Choroid plexus epithelial cell (primary cell): ENCODE results near the gene KRTAP5-10.
A peak's percentile ranks its signal among the peaks of the same experiment; 100 is the strongest.
"Not testable (repeated sequence)": the region's sequence is repeated elsewhere in the genome, so short reads cannot be mapped to it uniquely, and the experiment has no call there.

Source experiments
- DNase-seq: peaks from one replicate; pipeline ENCODE4 v3.0.0-alpha.2; 2010; ENCODE audit warnings: low read depth
- H3K4me3 ChIP-seq: 2 replicates; pipeline ENCODE4 v1.5.1; 2011; ENCODE audit warnings: low read depth, mild to moderate bottlenecking, control low read depth, low read length, moderate library complexity
- TF ChIP-seq, protein P1 (sequence below): conservative IDR thresholded peaks from 2 replicates; pipeline ENCODE4 v1.5.1; 2011; ENCODE audit warnings: low read depth, mild to moderate bottlenecking, control low read depth, inconsistent platforms, low read length, moderate library complexity

Gene KRTAP5-10

DNA sequence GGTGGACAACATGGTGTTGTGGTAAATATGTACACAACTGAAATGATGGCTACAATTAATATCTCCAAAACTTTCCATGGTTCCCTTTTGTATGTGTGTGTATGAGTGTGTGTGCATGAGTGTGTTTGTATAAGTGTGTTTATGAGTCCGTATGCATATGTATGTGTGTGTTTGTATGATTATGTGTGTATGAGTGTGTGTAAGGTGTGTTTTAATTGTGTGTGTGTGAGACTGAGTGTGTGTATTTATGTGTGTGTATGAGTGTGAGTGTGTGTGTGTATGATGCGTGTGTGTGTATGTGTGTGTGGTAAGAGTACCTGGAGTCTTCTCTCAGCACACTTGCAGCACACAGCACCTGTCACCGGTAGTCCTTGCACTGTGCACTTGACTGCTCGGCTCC lies 9.3 kb upstream of the KRTAP5-10 start:
- H3K4me3 ChIP-seq: no peak overlapping the region
- TF ChIP-seq, protein P1, sequence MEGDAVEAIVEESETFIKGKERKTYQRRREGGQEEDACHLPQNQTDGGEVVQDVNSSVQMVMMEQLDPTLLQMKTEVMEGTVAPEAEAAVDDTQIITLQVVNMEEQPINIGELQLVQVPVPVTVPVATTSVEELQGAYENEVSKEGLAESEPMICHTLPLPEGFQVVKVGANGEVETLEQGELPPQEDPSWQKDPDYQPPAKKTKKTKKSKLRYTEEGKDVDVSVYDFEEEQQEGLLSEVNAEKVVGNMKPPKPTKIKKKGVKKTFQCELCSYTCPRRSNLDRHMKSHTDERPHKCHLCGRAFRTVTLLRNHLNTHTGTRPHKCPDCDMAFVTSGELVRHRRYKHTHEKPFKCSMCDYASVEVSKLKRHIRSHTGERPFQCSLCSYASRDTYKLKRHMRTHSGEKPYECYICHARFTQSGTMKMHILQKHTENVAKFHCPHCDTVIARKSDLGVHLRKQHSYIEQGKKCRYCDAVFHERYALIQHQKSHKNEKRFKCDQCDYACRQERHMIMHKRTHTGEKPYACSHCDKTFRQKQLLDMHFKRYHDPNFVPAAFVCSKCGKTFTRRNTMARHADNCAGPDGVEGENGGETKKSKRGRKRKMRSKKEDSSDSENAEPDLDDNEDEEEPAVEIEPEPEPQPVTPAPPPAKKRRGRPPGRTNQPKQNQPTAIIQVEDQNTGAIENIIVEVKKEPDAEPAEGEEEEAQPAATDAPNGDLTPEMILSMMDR: no peak
- DNase-seq: no peak

DNA sequence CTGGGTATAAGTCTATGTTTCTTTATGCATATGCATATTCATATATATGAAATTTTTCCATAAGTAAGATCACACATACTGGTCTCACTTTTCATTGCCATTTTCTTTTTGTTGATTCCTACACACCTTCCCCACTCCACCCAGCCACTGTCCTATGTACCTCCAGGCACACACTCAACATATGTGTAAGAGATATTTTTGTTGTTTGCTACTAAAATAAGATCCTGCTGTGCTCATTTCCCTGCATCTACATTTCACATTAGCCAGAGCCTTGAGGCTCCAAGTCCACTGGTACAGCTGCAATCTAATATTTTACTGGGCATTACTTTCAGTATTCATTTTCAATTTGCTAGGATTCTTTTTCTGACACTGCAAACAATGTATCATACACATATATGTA lies 8.1 kb upstream of the KRTAP5-10 start:
- TF ChIP-seq, protein P1: no peak
- no peak overlapping the region for H3K4me3 ChIP-seq
- DNase-seq: no peak

DNA sequence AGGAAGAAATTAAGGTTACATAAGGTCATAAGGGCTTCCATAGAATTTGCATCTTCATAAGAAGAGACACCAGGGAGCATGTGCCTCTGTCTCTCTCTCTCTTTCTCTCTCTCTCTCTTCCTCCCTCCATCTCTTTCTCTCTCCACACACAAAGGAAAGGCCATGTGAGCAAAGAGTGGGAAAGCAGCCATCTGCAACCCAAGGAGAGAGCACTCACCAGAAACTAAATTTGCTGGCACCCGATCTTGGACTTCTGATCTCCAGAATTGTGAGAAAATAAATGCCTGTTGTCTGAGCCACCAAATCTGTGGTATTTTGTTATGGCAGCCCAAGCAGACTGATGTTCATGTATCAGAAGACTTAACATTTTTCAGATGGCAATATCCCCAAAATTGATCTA lies 6.4 kb upstream of the KRTAP5-10 start:
- TF ChIP-seq, protein P1: no peak
- DNase-seq: no peak
- no peak overlapping the region for H3K4me3 ChIP-seq

DNA sequence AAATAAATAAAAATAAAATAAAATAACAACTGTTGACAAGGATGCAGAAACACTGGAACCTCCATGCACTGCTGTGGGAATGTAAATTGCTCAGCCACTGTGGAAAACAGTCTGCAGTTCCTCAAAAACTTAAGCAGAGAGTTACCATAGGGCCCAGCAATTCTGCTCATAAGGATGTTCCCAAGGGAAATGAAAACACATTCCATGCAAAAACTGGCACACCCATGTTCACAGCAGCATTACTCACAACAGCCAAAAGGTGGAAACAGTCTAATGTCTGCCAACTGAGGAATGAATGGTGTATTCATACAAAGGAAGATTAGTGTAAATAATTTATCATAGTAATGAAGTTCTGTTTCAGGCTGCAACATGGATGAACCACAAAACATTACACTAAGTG lies 3.2 kb upstream of the KRTAP5-10 start:
- no peak overlapping the region for H3K4me3 ChIP-seq
- DNase-seq: no peak
- TF ChIP-seq, protein P1: no peak

DNA sequence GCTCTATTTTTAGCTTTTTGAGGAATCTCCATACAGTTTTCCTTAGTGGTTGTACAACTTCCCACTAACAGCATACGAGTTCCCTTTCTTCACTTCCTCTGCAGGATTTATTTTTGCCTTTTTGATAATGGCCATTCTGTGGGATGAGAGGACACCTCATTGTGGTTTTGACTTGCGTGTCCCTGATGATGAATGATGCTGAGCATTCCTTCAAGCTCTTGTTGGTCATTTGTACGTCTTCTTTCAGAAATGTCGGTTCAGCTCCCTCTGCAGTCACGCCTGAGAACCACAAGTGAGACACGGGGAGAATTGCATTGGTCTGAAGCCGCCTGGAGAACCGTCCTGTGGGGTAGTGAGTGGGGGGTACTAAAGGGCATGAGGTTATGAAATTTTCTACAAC lies 2.0 kb upstream of the KRTAP5-10 start:
- peak; percentile 78 for DNase-seq
- TF ChIP-seq, protein P1: peak; percentile 72
- no peak overlapping the region for H3K4me3 ChIP-seq

DNA sequence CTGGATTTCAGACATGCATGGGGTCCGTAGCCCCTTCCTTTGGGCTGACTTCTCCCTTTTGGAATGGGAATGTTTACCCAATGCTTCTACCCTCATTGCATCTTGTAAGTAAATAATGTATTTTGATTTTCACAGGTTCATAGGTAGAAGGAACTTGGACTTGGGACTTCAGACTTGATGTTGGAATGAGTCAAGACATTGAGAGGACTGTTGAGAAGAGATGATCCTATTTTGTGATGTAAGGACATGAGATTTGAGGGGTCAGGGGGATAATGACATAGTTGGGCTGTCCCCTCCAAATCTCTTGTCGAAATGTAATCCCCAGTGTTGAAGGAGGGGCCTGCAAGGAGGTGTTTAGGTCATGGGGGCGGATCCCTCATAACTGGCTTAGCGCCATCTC lies 933 bp upstream of the KRTAP5-10 start:
- no peak overlapping the region for H3K4me3 ChIP-seq
- no peak for DNase-seq
- TF ChIP-seq, protein P1: no peak

DNA sequence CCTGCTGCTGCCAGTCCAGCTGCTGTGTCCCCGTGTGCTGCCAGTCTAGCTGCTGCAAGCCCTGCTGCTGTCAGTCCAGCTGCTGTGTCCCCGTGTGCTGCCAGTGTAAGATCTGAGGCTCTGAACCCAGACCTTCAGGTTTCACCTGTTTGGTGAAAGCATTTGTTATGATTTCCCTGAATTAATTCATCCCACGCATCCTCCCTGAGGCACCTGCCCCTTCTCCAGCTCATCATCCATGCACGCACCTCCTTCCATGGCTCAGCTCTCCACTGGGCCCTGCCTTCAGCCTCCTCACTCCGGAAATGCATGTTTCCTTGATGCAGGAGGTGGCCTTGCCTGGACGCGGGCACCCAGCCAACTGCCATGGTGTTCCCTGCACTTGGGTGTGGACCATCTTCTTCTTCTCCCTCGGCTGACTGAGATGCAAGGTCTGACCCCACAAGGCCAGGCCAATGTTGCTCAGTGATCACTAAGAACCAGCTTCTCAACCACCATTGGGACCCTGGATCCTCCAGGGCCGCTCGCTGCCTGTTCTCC lies 788 bp downstream of the KRTAP5-10 start:
- no peak overlapping the region for H3K4me3 ChIP-seq
- DNase-seq: no peak
- TF ChIP-seq, protein P1: no peak

DNA sequence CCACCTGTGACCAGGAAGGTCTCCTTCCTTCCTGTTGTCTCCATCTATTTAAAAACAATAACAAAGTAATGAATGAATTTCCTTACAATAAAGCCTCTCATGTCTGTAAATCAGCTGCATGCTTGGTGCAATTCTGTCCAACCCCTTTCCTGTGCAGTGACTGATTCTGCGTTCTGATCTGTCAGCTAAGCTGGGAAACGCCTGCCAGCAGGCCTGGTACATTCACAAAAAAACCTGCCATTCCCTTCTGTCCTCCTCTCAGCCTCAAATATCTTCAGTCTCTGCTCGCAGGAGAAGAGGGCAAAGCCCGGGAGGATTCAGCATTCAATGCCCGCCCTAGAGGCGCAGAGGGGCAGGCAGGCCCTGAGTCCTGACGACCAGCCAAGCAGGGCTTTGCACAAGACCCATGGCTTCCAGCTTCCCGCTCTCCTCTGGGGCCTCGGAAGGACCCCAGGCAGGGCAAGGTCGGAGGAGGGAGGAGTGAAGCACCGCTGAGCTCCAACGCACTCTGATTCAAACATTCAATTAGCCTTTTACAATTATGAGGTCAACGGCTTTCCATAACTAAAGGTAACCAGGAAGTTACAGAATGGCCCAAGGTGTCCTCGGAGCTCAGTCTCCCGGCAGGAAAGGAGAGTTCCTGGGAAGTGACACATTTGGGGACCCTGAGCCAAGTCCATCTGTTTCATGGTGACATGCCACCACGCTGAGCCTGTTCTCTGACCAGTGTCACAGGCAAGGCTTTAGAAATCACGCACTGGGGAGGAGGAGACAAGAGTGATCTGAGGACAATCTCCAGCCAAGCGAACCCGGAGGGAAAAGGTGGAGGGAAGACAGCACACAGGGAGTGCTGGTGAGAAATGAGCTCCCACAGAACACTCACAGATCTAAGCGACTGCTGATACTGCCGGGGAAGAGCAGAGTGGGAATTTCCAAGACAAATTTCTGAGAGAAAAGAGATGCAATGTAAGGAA lies 1.6 kb downstream of the KRTAP5-10 start:
- H3K4me3 ChIP-seq, DNase-seq: not testable (repeated sequence)

DNA sequence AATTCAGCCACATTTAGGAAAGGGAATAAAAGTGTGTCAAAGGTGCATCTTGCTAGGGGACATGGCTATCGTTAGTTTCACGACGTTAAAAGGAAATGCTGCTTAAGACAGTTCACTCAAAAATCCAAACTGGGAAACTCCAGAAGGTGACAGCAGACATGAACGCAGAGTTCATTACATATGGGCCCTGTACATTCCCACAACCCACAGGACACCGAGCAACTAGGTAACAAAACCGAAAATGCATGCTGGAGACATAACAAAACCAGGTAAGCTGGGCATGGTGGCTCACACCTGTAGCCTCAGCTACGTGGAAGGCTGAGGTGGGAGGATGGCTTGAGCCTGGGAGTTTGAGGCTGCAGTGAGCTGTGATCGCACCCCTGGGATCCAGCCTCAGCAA lies 2.3 kb downstream of the KRTAP5-10 start:
- peak; percentile 9 for DNase-seq
- H3K4me3 ChIP-seq: not testable (repeated sequence)
